Fibroblast of the aortic adventitia (primary cell): ENCODE data around the gene CDKN1C. TPM values are rescaled to one million over a fixed set of nuclear protein-coding genes. Genes with fewer than 3 reads are reported as not detected.

Experiments used
- DNase-seq: peaks from one replicate; pipeline ENCODE4 v3.0.0-alpha.2; 2010; ENCODE audit warnings: low read depth
- H3K4me3 ChIP-seq: 2 replicates; pipeline ENCODE4 v1.5.1; 2011; ENCODE audit warnings: low read depth, mild to moderate bottlenecking, control low read depth, low read length, moderate library complexity
- total RNA-seq: library from RNA; depleted of rRNA; stranded (reverse); fragments of >200 nt; gene quantifications from 2 replicates; pipeline ENCODE4 v1.2.3, GENCODE V29; 2012; ENCODE audit warnings: low replicate concordance
- TF ChIP-seq, protein P1 (sequence below): IDR thresholded peaks from 2 replicates; pipeline ENCODE4 v1.5.1; 2011; ENCODE audit warnings: mild to moderate bottlenecking, low read length, control low read depth, inconsistent platforms; ENCODE audit not compliant: insufficient read depth

The CDKN1C gene
- total RNA-seq, 1 donor: 4.2 TPM

DNA sequence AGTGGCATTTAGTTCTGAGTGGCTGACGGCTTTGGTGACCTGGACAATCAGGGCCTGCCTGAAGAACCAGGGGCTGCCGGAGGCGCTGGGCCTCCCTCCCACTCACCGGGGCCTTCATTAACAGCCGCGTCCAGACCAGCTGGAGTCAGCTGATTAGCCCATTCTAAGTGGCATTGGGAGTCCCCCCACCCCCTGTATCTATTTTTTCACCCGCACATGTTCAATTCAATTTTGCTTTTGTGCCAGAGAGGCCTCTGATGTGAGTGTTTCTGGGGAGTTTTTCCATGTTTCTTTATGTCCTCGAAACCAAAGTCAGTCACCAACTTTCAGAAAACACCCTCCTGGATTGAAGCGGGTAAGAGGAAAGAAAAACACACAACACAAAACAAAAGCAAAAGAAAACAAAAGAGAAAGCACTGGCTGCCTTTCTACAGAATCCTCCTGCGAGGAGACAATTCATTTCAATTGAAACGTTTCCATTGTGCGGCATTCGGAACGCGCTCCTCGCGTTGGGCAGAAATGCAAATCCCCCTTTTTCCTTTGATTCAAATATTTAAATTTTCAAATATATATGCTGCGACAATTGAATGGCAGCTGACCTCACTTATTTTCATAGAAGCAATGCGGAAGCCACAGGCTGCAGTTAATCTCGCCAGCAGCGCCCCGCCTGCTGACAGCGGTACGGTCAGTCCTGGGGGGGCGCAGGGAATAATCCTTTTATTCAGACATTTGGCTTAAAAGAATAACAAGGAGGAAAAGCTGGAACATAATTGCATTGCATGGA, 17.7 kb downstream of the CDKN1C start:
- no peak for DNase-seq
- H3K4me3 ChIP-seq: no peak overlapping the region
- TF ChIP-seq, protein P1, sequence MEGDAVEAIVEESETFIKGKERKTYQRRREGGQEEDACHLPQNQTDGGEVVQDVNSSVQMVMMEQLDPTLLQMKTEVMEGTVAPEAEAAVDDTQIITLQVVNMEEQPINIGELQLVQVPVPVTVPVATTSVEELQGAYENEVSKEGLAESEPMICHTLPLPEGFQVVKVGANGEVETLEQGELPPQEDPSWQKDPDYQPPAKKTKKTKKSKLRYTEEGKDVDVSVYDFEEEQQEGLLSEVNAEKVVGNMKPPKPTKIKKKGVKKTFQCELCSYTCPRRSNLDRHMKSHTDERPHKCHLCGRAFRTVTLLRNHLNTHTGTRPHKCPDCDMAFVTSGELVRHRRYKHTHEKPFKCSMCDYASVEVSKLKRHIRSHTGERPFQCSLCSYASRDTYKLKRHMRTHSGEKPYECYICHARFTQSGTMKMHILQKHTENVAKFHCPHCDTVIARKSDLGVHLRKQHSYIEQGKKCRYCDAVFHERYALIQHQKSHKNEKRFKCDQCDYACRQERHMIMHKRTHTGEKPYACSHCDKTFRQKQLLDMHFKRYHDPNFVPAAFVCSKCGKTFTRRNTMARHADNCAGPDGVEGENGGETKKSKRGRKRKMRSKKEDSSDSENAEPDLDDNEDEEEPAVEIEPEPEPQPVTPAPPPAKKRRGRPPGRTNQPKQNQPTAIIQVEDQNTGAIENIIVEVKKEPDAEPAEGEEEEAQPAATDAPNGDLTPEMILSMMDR: no peak

DNA sequence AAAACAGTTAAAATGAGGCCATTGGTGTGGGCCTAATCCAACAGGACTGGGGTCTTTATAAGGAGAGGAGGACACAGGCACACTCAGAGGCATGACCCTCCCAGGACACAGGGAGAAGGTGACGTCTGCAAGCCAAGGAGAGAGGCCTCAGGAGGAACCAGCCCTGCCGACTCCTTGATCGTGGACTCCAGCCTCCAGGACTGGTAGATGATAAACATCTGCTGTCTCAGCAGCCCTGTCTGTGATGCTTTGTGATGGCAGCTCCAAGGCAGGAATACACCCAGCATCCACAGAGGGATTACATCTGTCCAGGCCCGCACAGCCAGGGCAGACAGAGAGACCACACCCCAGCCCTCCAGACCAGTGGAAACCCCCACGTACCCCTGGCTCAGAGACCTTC, 18.4 kb downstream of the CDKN1C start:
- TF ChIP-seq, protein P1: no peak
- no peak for DNase-seq

DNA sequence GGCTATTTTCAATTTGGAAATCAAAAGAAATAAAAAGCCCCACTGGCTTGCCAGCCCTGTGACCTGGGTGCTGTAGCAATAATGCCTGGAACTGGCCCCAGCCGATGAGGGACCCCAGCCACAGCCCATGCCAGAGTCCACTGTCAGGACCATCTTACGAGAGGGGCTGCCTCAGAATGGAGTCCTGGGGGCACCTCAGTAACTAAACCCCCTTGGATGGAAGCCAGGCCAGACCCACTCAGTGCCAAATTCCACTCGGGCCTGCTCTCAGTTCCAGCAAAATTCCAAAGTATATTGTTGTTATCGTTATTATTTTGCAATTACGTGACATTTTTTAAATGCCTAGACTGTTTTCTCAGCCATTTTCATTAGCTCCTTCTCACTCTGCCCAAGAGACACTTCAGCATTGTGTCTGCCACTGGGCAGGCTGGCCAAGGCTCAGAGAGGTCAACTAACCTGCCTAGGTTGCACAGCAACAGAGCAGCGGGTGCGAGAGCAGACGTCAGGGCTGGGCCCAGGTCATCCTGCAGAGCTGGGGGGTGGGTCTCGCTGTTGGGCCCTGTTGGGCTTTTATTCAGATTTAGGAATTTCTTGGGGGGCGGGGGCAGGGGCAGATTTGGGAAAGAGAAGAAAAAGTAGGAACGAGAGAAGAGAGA, 19.5 kb downstream of the CDKN1C start:
- TF ChIP-seq, protein P1: no peak
- no peak overlapping the region for H3K4me3 ChIP-seq
- DNase-seq: no peak

More for the DNA sequence above, 18.4 kb downstream of the CDKN1C start:
- no peak overlapping the region for H3K4me3 ChIP-seq

DNA sequence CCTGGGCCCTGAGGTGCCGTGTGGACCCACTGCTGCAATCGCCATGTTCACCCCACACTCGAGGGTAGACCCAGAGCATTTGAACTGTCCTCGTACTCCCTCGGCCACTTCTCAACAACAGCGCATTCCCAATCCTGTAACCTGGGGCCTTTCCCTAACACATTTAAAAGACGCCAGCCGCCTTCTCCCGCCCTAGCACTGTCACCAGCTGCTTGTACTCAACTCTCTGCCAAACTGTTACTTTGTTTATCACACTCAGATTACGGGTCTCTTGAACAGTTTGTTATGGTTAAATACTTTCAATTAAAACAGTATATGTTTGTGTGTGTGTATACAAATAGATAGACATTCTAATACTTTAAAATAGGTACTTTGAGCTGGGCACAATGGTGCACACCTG, 20.7 kb downstream of the CDKN1C start:
- TF ChIP-seq, protein P1: no peak

DNA sequence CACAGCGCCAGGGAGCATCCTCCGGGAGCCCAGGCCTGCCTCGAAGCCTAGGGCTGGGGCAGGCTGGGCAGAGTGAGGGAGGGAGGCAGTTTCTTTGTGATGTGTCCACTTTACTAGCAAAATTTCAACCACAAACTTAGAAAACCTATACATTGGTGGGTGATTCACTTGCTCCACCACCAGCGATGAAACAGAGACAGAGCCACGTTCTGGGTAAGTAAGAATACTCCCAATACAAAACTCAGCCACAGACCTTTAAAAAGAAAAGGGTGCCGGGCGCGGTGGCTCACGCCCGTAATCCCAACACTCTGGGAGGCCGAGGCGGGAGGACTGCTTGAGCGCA, 22.3 kb downstream of the CDKN1C start:
- TF ChIP-seq, protein P1: no peak
- DNase-seq: no peak
- H3K4me3 ChIP-seq: no peak overlapping the region

More for the DNA sequence above, 20.7 kb downstream of the CDKN1C start:
- no peak for DNase-seq
- no peak overlapping the region for H3K4me3 ChIP-seq

DNA sequence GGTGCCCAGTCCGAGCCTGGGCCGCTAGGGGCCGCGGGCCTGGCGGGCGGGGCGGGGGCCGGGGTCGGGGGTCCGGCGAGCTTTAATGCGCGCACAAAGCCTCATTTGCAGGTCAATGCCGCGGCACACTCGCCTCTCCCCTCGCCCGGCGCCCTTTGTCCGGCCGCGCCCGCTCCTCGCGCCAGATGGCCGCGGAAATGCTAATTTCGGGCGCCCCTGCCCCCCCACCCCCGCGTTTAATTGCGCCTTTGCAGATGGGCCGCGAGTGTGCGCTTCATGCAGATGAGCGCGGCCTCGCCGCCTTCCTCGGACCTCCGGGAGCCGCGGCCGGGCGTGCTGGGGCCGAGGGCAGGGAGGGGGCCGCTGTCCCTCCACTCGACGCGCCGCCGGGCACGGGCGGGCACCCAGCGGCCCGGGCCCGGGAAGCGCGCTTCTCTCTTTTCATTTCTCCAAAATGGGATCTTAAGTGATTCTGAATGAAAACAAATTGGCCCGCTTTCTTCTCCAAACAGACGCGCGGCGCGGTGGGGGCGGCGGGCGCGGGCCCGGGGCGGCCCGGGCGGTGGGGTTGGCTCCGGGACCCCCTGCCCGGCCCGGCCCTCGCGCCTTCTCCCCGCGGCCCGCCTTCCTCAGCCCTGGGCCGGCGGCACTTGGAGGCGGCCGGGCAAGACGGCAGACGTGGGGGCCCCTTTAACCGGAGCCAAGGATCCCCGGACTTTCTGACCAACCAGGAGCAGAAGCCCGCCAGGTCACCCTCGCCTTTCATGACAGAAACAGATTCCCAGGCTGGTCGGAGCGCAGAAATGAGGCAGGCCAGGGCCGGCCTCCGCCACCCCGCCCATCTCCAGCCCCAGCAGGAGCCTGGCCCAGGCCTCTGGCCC, 22.9 kb downstream of the CDKN1C start:
- H3K4me3 ChIP-seq: no peak overlapping the region
- DNase-seq: no peak
- TF ChIP-seq, protein P1: no peak
